Activated CD8-positive, alpha-beta T cell treated with anti-CD3 and anti-CD28 coated beads for 36 hours (primary cell): ENCODE results near the gene MCTP2. TPM values are rescaled to one million over a fixed set of nuclear protein-coding genes. Genes with fewer than 3 reads are reported as not detected.
A peak's percentile ranks its signal among the peaks of the same experiment; 100 is the strongest.

Source experiments
- ATAC-seq: fragments of 200-7000 bp; cut with Tn5 transposase; one replicate; pipeline ENCODE4 v1.10.0; 2021; ENCODE audit warnings: mild to moderate bottlenecking, moderate library complexity
- CTCF ChIA-PET: fragments of 350-600 bp; sonication (Branson Sonifier 250); formaldehyde crosslinking; loops from one replicate; lab custom pipeline; 2021; ENCODE audit warnings: antibody characterized with exemption; lab: Charles Lee
- POLR2A ChIA-PET: fragments of 350-600 bp; sonication (Branson Sonifier 250); formaldehyde crosslinking; loops from one replicate; lab custom pipeline; 2021; ENCODE audit warnings: antibody characterized with exemption; lab: Charles Lee
- DNase-seq: peaks from one replicate; pipeline ENCODE4 v3.0.0-alpha.2; 2020
- H3K27ac Mint-ChIP-seq: one replicate; pipeline ENCODE4 v1.8.0; 2021; ENCODE audit warnings: mild to moderate bottlenecking, mixed read lengths
- H3K27me3 Mint-ChIP-seq: one replicate; pipeline ENCODE4 v1.8.0; 2021; ENCODE audit warnings: mixed read lengths
- H3K36me3 Mint-ChIP-seq: one replicate; pipeline ENCODE4 v1.8.0; 2021; ENCODE audit warnings: low read depth, mixed read lengths
- H3K4me1 Mint-ChIP-seq: one replicate; pipeline ENCODE4 v1.8.0; 2021; ENCODE audit warnings: low read depth, mixed read lengths
- H3K4me3 Mint-ChIP-seq: one replicate; pipeline ENCODE4 v1.8.0; 2021; ENCODE audit warnings: mild to moderate bottlenecking, moderate library complexity, mixed read lengths
- H3K9me3 Mint-ChIP-seq: one replicate; pipeline ENCODE4 v1.8.0; 2021; ENCODE audit warnings: mixed read lengths
- CTCF ChIP-seq: fragments of 200-600 bp; IDR thresholded peaks from one replicate; pipeline ENCODE4 v1.8.0; 2022; ENCODE audit warnings: antibody characterized with exemption, mild to moderate bottlenecking
- intact Hi-C: fragments of 100-400 bp; cut with micrococcal nuclease; formaldehyde crosslinking; loops from one replicate; pipeline ENCODE4 v1.10.0; 2022
- total RNA-seq, 2 experiments: library from RNA; stranded (reverse); gene quantifications; one replicate each; pipeline ENCODE4 v1.2.3, GENCODE V29; 2021

The MCTP2 gene
- total RNA-seq, 2 experiments from 2014 or later = 16.2 to 18.3 TPM

DNA sequence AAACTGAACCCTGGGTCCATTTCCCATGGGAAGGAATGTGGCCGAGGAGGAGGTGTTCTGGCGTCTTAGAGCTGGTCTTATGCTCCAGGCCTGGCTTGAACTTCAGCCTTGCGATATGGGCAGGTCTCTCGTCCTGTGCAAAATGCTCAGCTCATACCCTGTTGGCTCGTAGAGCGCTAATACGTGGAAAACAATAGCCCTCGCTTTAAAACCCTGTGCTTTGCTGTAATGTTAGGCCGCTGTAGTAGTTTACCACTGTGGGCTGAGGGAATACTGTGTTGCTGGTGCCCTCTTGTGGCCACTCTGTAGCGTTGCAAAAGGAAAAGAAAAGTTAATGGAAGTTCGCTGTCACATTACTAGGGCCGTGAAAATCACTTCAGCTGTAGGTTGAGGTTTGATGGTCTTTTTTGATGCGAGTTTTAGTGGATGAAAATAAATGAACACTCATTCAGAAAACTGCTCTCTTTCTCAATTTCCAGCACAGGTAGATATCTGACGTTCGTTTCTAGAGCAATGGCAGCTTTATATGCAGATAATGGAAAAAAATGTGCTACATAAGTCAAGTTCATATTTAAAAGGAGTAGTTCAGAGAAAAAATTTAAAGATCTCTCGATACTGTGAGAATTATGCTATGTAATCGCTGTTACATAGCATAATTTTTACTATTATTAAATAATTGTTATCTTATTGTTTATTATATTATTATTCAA is 92.9 kb downstream of the MCTP2 start:
- ChIA-PET CTCF (interaction anchor here (0.5 to 8.9 kb wide), 57 partner anchors 9 to 345 kb away, joined by 3 to 325 read pairs (median 4); partner anchors contain the start of gene MCTP2), POLR2A (interaction anchor here (0.6 to 2.3 kb wide), 4 partner anchors 18 to 160 kb away, joined by 3 to 16 read pairs (median 4); partner anchors contain the start of gene MCTP2)
- Mint-ChIP-seq H3K9me3 (no peaks in the 10 kb centered on the region), H3K4me1 (peaks cover 11% of the 10 kb centered on the region), H3K27me3 (no peaks in the 10 kb centered on the region), H3K27ac (peak overlapping the region; percentile 51), H3K4me3 (no peak overlapping the region), H3K36me3 (peaks cover 3% of the 10 kb centered on the region)
- intact Hi-C loops = loop anchor here (1.0 to 5.0 kb wide), 2 partner anchors 92 to 160 kb away; partner anchors contain the start of gene MCTP2
- ATAC-seq (peak; percentile 87), DNase-seq (peak; percentile 73)
- TF ChIP-seq CTCF = peak; percentile 87

- Mint-ChIP-seq H3K9me3 (no peaks in the 10 kb centered on the region), H3K36me3 (peaks cover 3% of the 10 kb centered on the region), H3K27ac (peak overlapping the region; percentile 53), H3K4me1 (peaks cover 11% of the 10 kb centered on the region), H3K4me3 (no peak overlapping the region), H3K27me3 (no peaks in the 10 kb centered on the region)
- ChIA-PET POLR2A (interaction anchor here (2.3 kb wide), 1 partner anchor 95 kb away, joined by 16 read pairs; the partner anchor contains the start of gene MCTP2), CTCF (interaction anchor here (0.5 to 8.9 kb wide), 38 partner anchors 8 to 241 kb away, joined by 3 to 325 read pairs (median 5); partner anchors contain the start of gene MCTP2)
- ATAC-seq = peak; percentile 52
- intact Hi-C loops = loop anchor here (1.0 to 5.0 kb wide), 2 partner anchors 93 to 161 kb away; partner anchors contain the start of gene MCTP2
- DNase-seq = peak; percentile 62
- TF ChIP-seq CTCF = no peak
Observed at GRCh38 chr15:94324835-94325767, 93.7 kb downstream of the MCTP2 start.

- Mint-ChIP-seq H3K4me3 (no peak overlapping the region), H3K36me3 (peaks cover 3% of the 10 kb centered on the region), H3K9me3 (no peaks in the 10 kb centered on the region), H3K27ac (no peak overlapping the region), H3K27me3 (no peaks in the 10 kb centered on the region), H3K4me1 (peaks cover 11% of the 10 kb centered on the region)
- intact Hi-C loops = no loop called here
- ChIA-PET POLR2A (no interaction called here), CTCF (interaction anchor here (0.8 to 8.9 kb wide), 5 partner anchors 9 to 164 kb away, joined by 3 to 325 read pairs (median 4); partner anchors contain the start of gene MCTP2)
- DNase-seq (no peak), ATAC-seq (no peak)
- peak; percentile 62 for TF ChIP-seq CTCF
Observed at GRCh38 chr15:94327356-94327936, 96.1 kb downstream of the MCTP2 start.

- peaks cover 1% of the 10 kb centered on the region for H3K4me1 Mint-ChIP-seq
- ChIA-PET CTCF (interaction anchor here (3.8 to 5.5 kb wide), 2 partner anchors 8 to 168 kb away, joined by 39 to 50 read pairs; no protein-coding TSS in a partner anchor), POLR2A (interaction anchor here (0.6 kb wide), 1 partner anchor 102 kb away, joined by 3 read pairs; no protein-coding TSS in a partner anchor)
- no peaks in the 10 kb centered on the region for H3K27me3 Mint-ChIP-seq
- no peaks in the 10 kb centered on the region for H3K9me3 Mint-ChIP-seq
- no peak overlapping the region for H3K4me3 Mint-ChIP-seq
- ATAC-seq = no peak
- no peak for DNase-seq
- H3K36me3 Mint-ChIP-seq = peaks cover 3% of the 10 kb centered on the region
- no peak overlapping the region for H3K27ac Mint-ChIP-seq
- no peak for TF ChIP-seq CTCF
- intact Hi-C loops = no loop called here
Observed at GRCh38 chr15:94331731-94332130, 100.4 kb downstream of the MCTP2 start.
